ELR (cell line): ENCODE results near the gene ZNF628.

Experiments used
- DNase-seq: peaks from one replicate; pipeline ENCODE4 v3.0.0-alpha.2; 2015; ENCODE audit warnings: low read depth

The ZNF628 gene

GRCh38 chr19:55530996-55531395, 54.6 kb downstream of the ZNF628 start:
- DNase-seq: no peak
